GM12878 (cell line): ENCODE data around the gene C16orf90. TPM values are rescaled to one million over a fixed set of nuclear protein-coding genes. Genes with fewer than 3 reads are reported as not detected.

ENCODE experiments used
- ATAC-seq: fragments of 200-7000 bp; cut with Tn5 transposase; 3 replicates; pipeline ENCODE4 v1.9.1; 2020; ENCODE audit warnings: mild to moderate bottlenecking, moderate library complexity
- BruUV-seq: library from RNA; stranded (reverse); fragments of 400-500 nt; replicated peaks from 2 replicates; lab custom pipeline; 2021; lab: Mats Ljungman, UMichigan
- CTCF ChIA-PET: fragments of 300-600 bp; sonication (Branson Sonifier 250); formaldehyde crosslinking; extraction: SDS; loops from one replicate; lab custom pipeline; 2021; ENCODE audit warnings: inconsistent platforms; lab: Yijun Ruan, JAX
- POLR2A ChIA-PET: fragments of 350-600 bp; formaldehyde crosslinking; extraction: SDS; loops from one replicate; lab custom pipeline; 2021; ENCODE audit warnings: inconsistent platforms; lab: Charles Lee
- RAD21 ChIA-PET: fragments of 300-600 bp; sonication (Branson Sonifier 250); formaldehyde crosslinking; loops from one replicate; lab custom pipeline; 2023; ENCODE audit warnings: antibody characterized with exemption; ENCODE audit not compliant: unreplicated experiment; lab: Charles Lee
- SMC1A ChIA-PET: fragments of 300-600 bp; sonication (Branson Sonifier 250); formaldehyde crosslinking; loops from one replicate; lab custom pipeline; 2023; ENCODE audit not compliant: unreplicated experiment, uncharacterized antibody; lab: Charles Lee
- DNase-seq: peaks from one replicate; pipeline ENCODE4 v3.0.0-alpha.2; 2011; ENCODE audit warnings: low read depth, low spot score
- FAIRE-seq: peaks from 3 replicates; lab custom pipeline; 2011; peaks lifted over from hg19 to GRCh38; lab: Jason Lieb, UNC
- H2AFZ ChIP-seq: 2 replicates; pipeline ENCODE4 v1.6.0; 2011; ENCODE audit warnings: low read depth, low read length, control low read depth; ENCODE audit not compliant: control insufficient read depth
- H3K27ac ChIP-seq: 2 replicates; pipeline ENCODE4 v1.5.1; 2011; ENCODE audit warnings: control low read depth; ENCODE audit not compliant: control insufficient read depth, insufficient read depth
- H3K27me3 ChIP-seq, 2 experiments: replicated peaks in 1 of 2; 2 replicates each; pipeline versions ENCODE4 v1.6.0 to v1.6.1; 2011; ENCODE audit warnings: low read length in 1 of 2; ENCODE audit not compliant: control insufficient read depth in 2 of 2, insufficient read depth in 2 of 2
- H3K36me3 ChIP-seq, 2 experiments: 2 replicates each; pipeline ENCODE4 v1.5.1; 2011; ENCODE audit warnings: low read length in 1 of 2; ENCODE audit not compliant: control insufficient read depth in 2 of 2, insufficient read depth in 2 of 2
- H3K4me1 ChIP-seq: 2 replicates; pipeline ENCODE4 v1.6.1; 2011; ENCODE audit warnings: mild to moderate bottlenecking, low read length, moderate library complexity, mixed read lengths; ENCODE audit not compliant: control insufficient read depth, insufficient read depth
- H3K4me2 ChIP-seq: 2 replicates; pipeline ENCODE4 v1.6.0; 2011; ENCODE audit warnings: control low read depth; ENCODE audit not compliant: control insufficient read depth, insufficient read depth
- H3K4me3 ChIP-seq: fragments of 200-600 bp; sonication (generic); 2 replicates; pipeline ENCODE4 v1.5.1; 2016
- H3K79me2 ChIP-seq: 2 replicates; pipeline ENCODE4 v1.6.0; 2011; ENCODE audit warnings: low read length; ENCODE audit not compliant: control insufficient read depth, insufficient read depth
- H3K9ac ChIP-seq: 2 replicates; pipeline ENCODE4 v1.8.0; 2011; ENCODE audit warnings: low read length, control low read depth, mixed read lengths; ENCODE audit not compliant: control insufficient read depth, insufficient read depth
- H3K9me3 ChIP-seq: replicated peaks from 3 replicates; pipeline ENCODE4 v1.5.1; 2011; ENCODE audit warnings: mild to moderate bottlenecking, low read length; ENCODE audit not compliant: control insufficient read depth, insufficient read depth
- H4K20me1 ChIP-seq: 2 replicates; pipeline ENCODE4 v1.6.0; 2011; ENCODE audit not compliant: control insufficient read depth, insufficient read depth
- MEF2A ChIP-seq: IDR thresholded peaks from 2 replicates; pipeline ENCODE4 v1.6.1; 2011; ENCODE audit warnings: low read depth, mild to moderate bottlenecking, low read length, moderate library complexity; ENCODE audit not compliant: insufficient read depth
- MXI1 ChIP-seq: fragments of 150-350 bp; IDR thresholded peaks from 2 replicates; pipeline ENCODE4 v1.6.1; 2011; ENCODE audit warnings: low read depth, mild to moderate bottlenecking, inconsistent platforms, low read length, improper control_type of control experiment
- RAD21 ChIP-seq: IDR thresholded peaks from 2 replicates; pipeline ENCODE4 v1.6.1; 2011; ENCODE audit warnings: mild to moderate bottlenecking, low read depth, low read length, moderate library complexity; ENCODE audit not compliant: insufficient read depth
- RAD51 ChIP-seq: fragments of 450-650 bp; IDR thresholded peaks from 2 replicates; pipeline ENCODE4 v1.6.1; 2016; ENCODE audit warnings: moderate library complexity, mild to moderate bottlenecking, inconsistent platforms
- RCOR1 ChIP-seq: conservative IDR thresholded peaks from 2 replicates; pipeline ENCODE4 v1.6.1; 2012; ENCODE audit warnings: low read depth, low read length, improper control_type of control experiment
- ZNF384 ChIP-seq: IDR thresholded peaks from 2 replicates; pipeline ENCODE4 v1.6.1; 2012; ENCODE audit warnings: low read depth, mild to moderate bottlenecking, low read length, improper control_type of control experiment, borderline replicate concordance
- WGBS: methylation state at CpG from one replicate; pipeline ENCODE4 v1.1.6; 2016; ENCODE audit warnings: low lambda C conversion rate; ENCODE audit not compliant: insufficient replicate concordance, insufficient coverage; ENCODE audit errors: missing lambda C conversion rate; 5-methylcytosine and 5-hydroxymethylcytosine counted together
- in situ Hi-C: fragments of 300-500 bp; cut with MboI; formaldehyde crosslinking; loops from 9 replicates; pipeline ENCODE4 v1.14.3; 2018; ENCODE audit warnings: mixed read lengths
- intact Hi-C: fragments of 100-400 bp; cut with micrococcal nuclease; formaldehyde crosslinking; loops from one replicate; pipeline ENCODE4 v1.14.2; 2022; ENCODE audit not compliant: unreplicated experiment
- polyA plus RNA-seq, 11 experiments: library from polyadenylated mRNA; depleted of rRNA in 4 of 11; unstranded in 6 of 11; stranded (reverse) in 5 of 11; fragments of >200 nt; fragmentation: Nextera tagmentation in 4 of 11; fragmentation: Illumina TruSeq in 1 of 11; extraction: Ambion mirVana in 4 of 11; extraction: Trizol in 1 of 11; gene quantifications; 1 replicate in 1 of 11; 2 replicates in 10 of 11; pipeline versions ENCODE4 v1.2.1 to v1.2.3, GENCODE V29; 2011 to 2016; ENCODE audit warnings: inconsistent platforms in 2 of 11, missing spikeins in 2 of 11, low read depth in 1 of 11
- total RNA-seq, 4 experiments: library from RNA; depleted of rRNA in 3 of 4; stranded (reverse); fragments of >200 nt in 3 of 4; fragmentation: Illumina TruSeq in 1 of 4; extraction: Trizol in 1 of 4; gene quantifications; 2 replicates each; pipeline versions ENCODE4 v1.2.1 to v1.2.3, GENCODE V29; 2013 to 2021
- TF ChIP-seq, protein P1 (sequence below): IDR thresholded peaks from 2 replicates; pipeline ENCODE4 v1.6.1; 2012; ENCODE audit warnings: mild to moderate bottlenecking, low read depth, low read length
- TF ChIP-seq, protein P2 (sequence below): fragments of 450-650 bp; conservative IDR thresholded peaks from 2 replicates; pipeline ENCODE4 v1.6.1; 2017; ENCODE audit warnings: mild to moderate bottlenecking, moderate library complexity
- TF ChIP-seq, protein P3 (sequence below): fragments of 450-650 bp; IDR thresholded peaks from 2 replicates; pipeline ENCODE4 v1.6.1; 2017; ENCODE audit warnings: mild to moderate bottlenecking

Gene C16orf90
- total and polyA plus RNA-seq, 10 of the 15 experiments (the other 5 are each of a cell fraction or from before 2014, with no cell fraction given) = not detected

DNA sequence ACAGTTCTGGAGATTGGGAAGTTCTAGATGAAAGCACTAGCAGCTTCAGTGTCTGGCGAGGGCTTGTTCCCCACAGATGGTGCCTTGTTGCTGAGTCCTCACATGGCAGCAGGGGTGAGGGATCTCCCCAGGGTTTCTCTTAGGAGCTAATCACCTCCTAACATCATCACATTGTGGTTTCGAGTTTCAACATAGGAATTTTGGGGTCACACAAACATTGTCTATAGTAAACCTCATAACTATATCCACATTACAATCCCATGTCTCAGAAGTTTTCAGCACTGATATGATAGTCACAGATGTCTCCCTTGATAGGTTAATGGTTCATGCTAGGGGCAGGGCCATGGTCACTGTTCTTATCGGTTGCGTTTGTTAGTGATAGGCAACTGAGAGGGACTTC is 19.3 kb upstream of the C16orf90 start (continued):
- TF ChIP-seq, protein P1, sequence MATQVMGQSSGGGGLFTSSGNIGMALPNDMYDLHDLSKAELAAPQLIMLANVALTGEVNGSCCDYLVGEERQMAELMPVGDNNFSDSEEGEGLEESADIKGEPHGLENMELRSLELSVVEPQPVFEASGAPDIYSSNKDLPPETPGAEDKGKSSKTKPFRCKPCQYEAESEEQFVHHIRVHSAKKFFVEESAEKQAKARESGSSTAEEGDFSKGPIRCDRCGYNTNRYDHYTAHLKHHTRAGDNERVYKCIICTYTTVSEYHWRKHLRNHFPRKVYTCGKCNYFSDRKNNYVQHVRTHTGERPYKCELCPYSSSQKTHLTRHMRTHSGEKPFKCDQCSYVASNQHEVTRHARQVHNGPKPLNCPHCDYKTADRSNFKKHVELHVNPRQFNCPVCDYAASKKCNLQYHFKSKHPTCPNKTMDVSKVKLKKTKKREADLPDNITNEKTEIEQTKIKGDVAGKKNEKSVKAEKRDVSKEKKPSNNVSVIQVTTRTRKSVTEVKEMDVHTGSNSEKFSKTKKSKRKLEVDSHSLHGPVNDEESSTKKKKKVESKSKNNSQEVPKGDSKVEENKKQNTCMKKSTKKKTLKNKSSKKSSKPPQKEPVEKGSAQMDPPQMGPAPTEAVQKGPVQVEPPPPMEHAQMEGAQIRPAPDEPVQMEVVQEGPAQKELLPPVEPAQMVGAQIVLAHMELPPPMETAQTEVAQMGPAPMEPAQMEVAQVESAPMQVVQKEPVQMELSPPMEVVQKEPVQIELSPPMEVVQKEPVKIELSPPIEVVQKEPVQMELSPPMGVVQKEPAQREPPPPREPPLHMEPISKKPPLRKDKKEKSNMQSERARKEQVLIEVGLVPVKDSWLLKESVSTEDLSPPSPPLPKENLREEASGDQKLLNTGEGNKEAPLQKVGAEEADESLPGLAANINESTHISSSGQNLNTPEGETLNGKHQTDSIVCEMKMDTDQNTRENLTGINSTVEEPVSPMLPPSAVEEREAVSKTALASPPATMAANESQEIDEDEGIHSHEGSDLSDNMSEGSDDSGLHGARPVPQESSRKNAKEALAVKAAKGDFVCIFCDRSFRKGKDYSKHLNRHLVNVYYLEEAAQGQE = no peak
- TF ChIP-seq, protein P2, sequence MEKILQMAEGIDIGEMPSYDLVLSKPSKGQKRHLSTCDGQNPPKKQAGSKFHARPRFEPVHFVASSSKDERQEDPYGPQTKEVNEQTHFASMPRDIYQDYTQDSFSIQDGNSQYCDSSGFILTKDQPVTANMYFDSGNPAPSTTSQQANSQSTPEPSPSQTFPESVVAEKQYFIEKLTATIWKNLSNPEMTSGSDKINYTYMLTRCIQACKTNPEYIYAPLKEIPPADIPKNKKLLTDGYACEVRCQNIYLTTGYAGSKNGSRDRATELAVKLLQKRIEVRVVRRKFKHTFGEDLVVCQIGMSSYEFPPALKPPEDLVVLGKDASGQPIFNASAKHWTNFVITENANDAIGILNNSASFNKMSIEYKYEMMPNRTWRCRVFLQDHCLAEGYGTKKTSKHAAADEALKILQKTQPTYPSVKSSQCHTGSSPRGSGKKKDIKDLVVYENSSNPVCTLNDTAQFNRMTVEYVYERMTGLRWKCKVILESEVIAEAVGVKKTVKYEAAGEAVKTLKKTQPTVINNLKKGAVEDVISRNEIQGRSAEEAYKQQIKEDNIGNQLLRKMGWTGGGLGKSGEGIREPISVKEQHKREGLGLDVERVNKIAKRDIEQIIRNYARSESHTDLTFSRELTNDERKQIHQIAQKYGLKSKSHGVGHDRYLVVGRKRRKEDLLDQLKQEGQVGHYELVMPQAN = no peak
- TF ChIP-seq ZNF384 = no peak
- no peak for TF ChIP-seq MEF2A
- TF ChIP-seq, all 136 proteins: peak for 0

DNA sequence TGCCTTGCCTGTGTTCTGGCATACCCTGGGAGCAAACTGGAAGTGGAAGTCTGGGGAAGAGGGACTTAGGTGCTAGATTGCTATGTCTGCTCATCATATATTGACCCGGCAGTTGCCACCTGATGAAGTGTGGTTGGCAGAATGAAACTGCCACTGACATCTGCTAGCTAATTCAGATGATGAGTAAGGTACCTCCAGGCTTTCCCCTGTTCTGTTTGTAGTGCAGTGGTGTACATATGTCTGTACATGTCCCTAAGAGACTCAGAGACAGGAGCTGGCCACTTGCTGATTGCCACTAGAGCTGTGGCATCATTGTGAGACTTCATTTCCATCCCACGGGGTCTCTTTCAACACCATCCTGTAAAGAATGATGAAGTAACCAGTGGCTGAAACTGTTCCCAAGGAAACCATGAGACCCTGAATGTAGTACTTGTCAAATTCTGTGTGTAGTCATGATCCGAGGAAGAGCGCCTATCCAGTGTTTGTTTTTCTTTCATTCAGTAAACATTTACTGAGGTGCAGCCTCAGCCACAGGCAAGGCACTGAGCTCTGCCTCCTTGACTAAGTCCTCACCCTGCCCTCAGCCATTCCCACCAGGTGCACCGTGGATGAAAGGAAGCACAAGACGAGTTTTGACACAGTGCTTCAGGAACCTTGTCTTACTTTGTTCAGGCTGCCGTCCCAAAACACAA is 18.7 kb upstream of the C16orf90 start:
- Histone ChIP-seq H3K27me3 (no peaks in the 10 kb centered on the region), H3K4me1 (peaks cover 10% of the 10 kb centered on the region), H2AFZ (no peak overlapping the region), H3K79me2 (no peaks in the 10 kb centered on the region), H3K36me3 (peaks cover 0 to 3% of the 10 kb centered on the region in 2 experiments; a peak in 2 of 4 replicates), H3K9ac (no peak overlapping the region), H4K20me1 (no peaks in the 10 kb centered on the region), H3K27ac (no peak overlapping the region), H3K4me2 (no peak overlapping the region), H3K4me3 (no peak overlapping the region), H3K9me3 (no peaks in the 10 kb centered on the region)
- in situ Hi-C loops = no loop called here
- peak; percentile 47 for ATAC-seq
- no TSS peak for BruUV-seq
- ChIA-PET CTCF (interaction anchor here (1.0 to 1.1 kb wide), 2 partner anchors 12 to 108 kb away, joined by 3 to 4 read pairs; no protein-coding TSS in a partner anchor), RAD21 (no interaction called here), POLR2A (interaction anchor here (0.6 to 1.0 kb wide), 2 partner anchors 8 to 436 kb away, joined by 4 to 7 read pairs; no protein-coding TSS in a partner anchor), SMC1A (no interaction called here)
- intact Hi-C loops = no loop called here
- no peak for FAIRE-seq
- 41% methylated on average over 7 of the region's 7 CpGs for WGBS
- no peak for DNase-seq
- no peak for TF ChIP-seq RCOR1
- no peak for TF ChIP-seq RAD21
- no peak for TF ChIP-seq RAD51
- no peak for TF ChIP-seq MXI1
- TF ChIP-seq, protein P3, sequence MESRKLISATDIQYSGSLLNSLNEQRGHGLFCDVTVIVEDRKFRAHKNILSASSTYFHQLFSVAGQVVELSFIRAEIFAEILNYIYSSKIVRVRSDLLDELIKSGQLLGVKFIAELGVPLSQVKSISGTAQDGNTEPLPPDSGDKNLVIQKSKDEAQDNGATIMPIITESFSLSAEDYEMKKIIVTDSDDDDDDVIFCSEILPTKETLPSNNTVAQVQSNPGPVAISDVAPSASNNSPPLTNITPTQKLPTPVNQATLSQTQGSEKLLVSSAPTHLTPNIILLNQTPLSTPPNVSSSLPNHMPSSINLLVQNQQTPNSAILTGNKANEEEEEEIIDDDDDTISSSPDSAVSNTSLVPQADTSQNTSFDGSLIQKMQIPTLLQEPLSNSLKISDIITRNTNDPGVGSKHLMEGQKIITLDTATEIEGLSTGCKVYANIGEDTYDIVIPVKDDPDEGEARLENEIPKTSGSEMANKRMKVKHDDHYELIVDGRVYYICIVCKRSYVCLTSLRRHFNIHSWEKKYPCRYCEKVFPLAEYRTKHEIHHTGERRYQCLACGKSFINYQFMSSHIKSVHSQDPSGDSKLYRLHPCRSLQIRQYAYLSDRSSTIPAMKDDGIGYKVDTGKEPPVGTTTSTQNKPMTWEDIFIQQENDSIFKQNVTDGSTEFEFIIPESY = no peak
- TF ChIP-seq, protein P1 = no peak
